DMS79 treated with DMSO at 0.1 percent for 48 hours (cell line): Measurements from ENCODE around the gene HECTD2.
"Not testable (repeated sequence)": the region's sequence is repeated elsewhere in the genome, so short reads cannot be mapped to it uniquely, and the experiment has no call there.

Experiments used
- DNase-seq: peaks from one replicate; lab custom pipeline; 2025; lab: John Stamatoyannopoulos, UW

The HECTD2 gene

GRCh38 chr10:91537614-91538383 is 127.7 kb downstream of the HECTD2 start:
- no peak for DNase-seq

GRCh38 chr10:91539930-91540329 is 129.8 kb downstream of the HECTD2 start:
- DNase-seq: no peak

- no peak for DNase-seq
Observed at GRCh38 chr10:91540733-91541132, 130.6 kb downstream of the HECTD2 start.

- peak; percentile 12 for DNase-seq
Observed at GRCh38 chr10:91541481-91541880, 131.3 kb downstream of the HECTD2 start.

GRCh38 chr10:91545384-91545783 is 135.2 kb downstream of the HECTD2 start:
- DNase-seq: no peak

- DNase-seq: no peak
Observed at GRCh38 chr10:91545838-91546237, 135.7 kb downstream of the HECTD2 start.

- DNase-seq: no peak
Observed at GRCh38 chr10:91549262-91549661, 139.1 kb downstream of the HECTD2 start.

- no peak for DNase-seq
Observed at GRCh38 chr10:91550021-91550420, 139.9 kb downstream of the HECTD2 start.

- no peak for DNase-seq
Observed at GRCh38 chr10:91551856-91552255, 141.7 kb downstream of the HECTD2 start.

- no peak for DNase-seq
Observed at GRCh38 chr10:91552274-91553095, 142.3 kb downstream of the HECTD2 start.

- DNase-seq: no peak
Observed at GRCh38 chr10:91555455-91555854, 145.3 kb downstream of the HECTD2 start.

- DNase-seq: no peak
Observed at GRCh38 chr10:91556691-91557566, 146.8 kb downstream of the HECTD2 start.

- DNase-seq: no peak
Observed at GRCh38 chr10:91557651-91558111, 147.5 kb downstream of the HECTD2 start.

- DNase-seq: no peak
Observed at GRCh38 chr10:91558473-91558872, 148.3 kb downstream of the HECTD2 start.

- DNase-seq: no peak
Observed at GRCh38 chr10:91559169-91559568, 149.0 kb downstream of the HECTD2 start.

GRCh38 chr10:91559750-91560149 is 149.6 kb downstream of the HECTD2 start:
- no peak for DNase-seq

- not testable (repeated sequence) for DNase-seq
Observed at GRCh38 chr10:91560827-91561226, 150.7 kb downstream of the HECTD2 start.

- no peak for DNase-seq
Observed at GRCh38 chr10:91562839-91563581, 152.9 kb downstream of the HECTD2 start.

GRCh38 chr10:91564026-91564425 is 153.9 kb downstream of the HECTD2 start:
- DNase-seq: no peak
